Gastrocnemius medialis (tissue), 4 donors: ENCODE data around the gene PHRF1.

Source experiments
- CTCF ChIP-seq, 5 experiments: fragments of 450-650 bp in 3 of 5; fragments of 200-600 bp in 2 of 5; sonication (generic) in 2 of 5; IDR thresholded peaks in 4 of 5; conservative IDR thresholded peaks in 1 of 5; 1 replicate in 4 of 5; 2 replicates in 1 of 5; pipeline ENCODE4 v1.5.1; 2016 to 2019; ENCODE audit warnings: antibody characterized with exemption in 5 of 5, mild to moderate bottlenecking in 3 of 5, moderate library complexity in 3 of 5
- POLR2A ChIP-seq, 2 donors: fragments of 450-650 bp; IDR thresholded peaks; one replicate each; pipeline ENCODE4 v1.6.1; 2017; ENCODE audit warnings: antibody characterized with exemption in 2 of 2, mild to moderate bottlenecking in 2 of 2, moderate library complexity in 2 of 2

GRCh38 chr11:620201-620600, 43.9 kb downstream of the PHRF1 start:
- TF ChIP-seq CTCF (IDR thresholded peaks at IDR 0.05 in 4 of 5, conservative IDR thresholded peaks at IDR 0.05 in 1 of 5) (no peak), POLR2A (IDR thresholded peaks at IDR 0.05) (no peak)
